COLO829 (cell line): ENCODE data around the gene PLD4.

Source experiments
- DNase-seq: peaks from one replicate; pipeline ENCODE4 v3.0.0; 2012; ENCODE audit warnings: low spot score

PLD4 gene

DNA sequence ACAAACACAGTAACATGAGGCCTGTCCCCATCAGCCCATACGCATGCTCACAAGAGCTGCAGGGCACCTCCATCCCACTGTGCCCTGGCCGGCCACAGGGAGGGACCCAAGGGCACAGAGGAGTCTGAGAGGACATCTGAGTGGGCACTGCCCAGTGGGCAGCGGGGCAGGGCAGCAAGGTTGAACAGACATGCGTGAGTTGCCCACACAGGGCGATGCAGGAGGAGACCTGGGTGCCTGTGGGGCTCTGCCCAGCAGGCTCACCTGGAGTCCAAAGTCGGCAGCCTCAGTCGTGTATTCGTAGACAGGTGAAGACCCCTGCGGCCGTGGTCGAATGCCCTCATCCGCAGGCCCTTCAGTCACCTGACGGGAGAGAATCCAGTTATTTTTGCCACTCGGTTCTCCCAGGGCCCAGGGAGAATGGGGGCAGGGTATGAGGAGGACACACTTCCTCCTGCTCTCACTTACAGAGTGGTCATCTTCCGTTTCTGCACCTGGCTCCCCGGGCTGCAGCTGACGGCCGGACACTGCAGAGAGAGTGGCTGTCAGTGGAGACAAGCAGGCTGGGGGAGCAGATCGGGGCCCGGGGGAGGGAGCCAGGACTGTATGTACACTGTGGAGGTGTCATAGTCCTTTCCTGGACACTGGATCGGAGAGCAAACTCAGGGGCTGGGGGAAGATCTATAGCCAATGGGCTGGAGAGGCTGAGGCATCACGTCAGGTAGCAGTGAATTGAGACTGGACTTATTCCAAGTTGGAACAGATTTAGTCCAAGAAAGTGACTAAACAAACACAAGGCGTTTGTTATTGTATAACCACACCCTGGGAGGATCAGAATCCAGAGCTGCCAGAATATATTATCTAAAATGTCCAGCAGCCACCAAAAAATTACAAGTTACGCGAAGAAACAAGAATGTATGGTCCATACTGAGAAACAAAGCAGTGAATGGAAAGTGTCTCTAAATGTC lies 32.8 kb downstream of the PLD4 start:
- DNase-seq: no peak

DNA sequence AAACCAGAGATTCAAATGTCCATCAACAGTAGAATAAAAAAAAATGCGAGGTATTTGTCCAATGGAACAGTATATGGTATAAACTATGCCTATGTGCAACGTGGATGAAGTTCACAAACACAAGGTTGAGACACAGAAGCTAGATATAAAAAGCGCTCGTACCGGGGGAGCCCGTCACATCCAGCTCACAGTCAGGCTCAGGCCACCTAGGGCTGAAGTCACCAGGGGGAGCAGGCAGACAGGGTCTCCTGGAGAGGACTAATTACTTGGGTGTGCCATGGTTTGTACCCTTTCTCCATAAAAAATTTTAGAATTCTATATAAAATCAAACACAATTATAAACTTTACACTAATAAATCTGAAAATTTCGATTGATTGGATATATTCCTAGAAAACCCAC lies 39.9 kb downstream of the PLD4 start:
- no peak for DNase-seq

DNA sequence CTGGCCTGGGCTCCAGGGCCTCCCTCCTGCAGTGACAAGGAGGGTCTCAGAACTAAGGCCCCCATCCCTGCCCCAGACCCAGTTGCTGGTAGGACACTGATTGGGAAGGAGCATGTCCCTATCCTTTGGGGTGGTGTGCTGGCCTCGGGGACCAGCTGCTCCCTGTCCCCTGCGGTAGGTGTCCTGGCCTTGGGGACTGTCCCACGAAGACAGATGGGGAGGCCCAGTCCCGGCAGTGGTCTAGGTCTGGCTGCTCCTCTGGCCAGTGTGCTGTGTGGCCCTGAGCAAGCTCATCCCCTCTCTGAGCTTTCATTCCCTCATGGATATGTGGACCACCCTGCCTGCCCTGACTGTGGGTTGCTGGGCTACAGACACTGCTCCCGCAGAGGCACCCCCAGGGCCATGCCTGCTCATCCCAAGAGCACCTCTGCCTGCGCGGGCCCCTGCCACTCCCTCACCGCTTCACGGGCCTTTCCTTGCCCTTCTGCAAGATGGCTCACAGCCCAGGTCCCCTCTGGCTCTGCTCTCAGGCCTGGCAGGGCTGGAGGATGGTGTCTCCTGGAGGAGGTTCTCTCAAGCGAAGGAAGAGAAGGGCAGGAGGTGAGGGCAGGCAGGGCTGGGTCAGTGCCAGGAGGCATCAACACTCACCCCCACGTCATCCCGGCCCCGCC lies 41.0 kb downstream of the PLD4 start:
- no peak for DNase-seq

DNA sequence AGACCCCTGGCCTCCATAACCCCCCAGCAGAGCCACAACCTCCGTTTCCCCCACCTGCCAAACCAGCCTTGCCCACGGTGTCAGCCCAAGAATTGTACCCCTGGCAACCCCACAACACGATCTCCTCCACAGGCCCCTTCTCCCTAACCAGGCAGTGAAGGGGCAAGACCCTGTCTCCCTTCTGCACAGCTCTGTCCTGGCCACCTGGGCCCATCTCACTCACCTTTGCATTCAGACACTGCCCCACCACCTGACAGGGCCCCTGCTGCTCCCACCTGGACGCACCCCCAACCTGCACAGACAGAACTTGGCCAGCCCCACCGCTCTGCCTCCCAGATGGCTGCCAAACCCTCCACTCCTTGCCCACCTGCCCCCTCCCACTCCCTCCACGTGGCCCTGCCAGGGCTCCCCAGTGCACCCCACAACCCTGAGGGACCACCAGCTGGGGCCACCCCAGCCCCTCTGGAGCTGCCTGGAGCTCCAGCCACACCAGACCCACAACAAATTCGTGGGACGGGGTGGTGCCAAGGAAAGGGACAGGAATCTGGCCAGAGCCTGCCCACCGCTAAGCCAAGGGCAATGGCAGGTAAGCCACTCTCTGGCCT lies 41.7 kb downstream of the PLD4 start:
- DNase-seq: no peak

DNA sequence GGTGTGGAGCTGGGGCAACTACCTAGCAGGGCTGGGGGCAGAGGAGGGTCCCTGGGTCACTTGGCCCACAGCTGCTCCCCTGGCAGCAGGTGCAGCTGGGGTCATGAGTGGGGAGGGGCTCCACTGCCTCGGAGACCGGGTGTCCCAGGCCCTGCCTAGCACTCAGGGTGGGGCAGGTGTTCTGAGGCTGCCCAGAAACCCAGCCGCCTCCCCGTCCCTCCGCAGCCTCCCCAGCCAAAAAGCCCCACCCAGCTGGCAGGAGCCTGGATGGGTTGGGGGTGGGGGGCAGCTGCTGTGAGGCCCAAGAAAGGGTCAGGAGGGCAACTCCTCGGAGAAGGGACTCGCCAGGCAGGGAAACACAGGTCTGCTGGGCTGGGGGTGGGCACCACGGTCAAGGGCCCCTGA lies 42.3 kb downstream of the PLD4 start:
- DNase-seq: no peak

DNA sequence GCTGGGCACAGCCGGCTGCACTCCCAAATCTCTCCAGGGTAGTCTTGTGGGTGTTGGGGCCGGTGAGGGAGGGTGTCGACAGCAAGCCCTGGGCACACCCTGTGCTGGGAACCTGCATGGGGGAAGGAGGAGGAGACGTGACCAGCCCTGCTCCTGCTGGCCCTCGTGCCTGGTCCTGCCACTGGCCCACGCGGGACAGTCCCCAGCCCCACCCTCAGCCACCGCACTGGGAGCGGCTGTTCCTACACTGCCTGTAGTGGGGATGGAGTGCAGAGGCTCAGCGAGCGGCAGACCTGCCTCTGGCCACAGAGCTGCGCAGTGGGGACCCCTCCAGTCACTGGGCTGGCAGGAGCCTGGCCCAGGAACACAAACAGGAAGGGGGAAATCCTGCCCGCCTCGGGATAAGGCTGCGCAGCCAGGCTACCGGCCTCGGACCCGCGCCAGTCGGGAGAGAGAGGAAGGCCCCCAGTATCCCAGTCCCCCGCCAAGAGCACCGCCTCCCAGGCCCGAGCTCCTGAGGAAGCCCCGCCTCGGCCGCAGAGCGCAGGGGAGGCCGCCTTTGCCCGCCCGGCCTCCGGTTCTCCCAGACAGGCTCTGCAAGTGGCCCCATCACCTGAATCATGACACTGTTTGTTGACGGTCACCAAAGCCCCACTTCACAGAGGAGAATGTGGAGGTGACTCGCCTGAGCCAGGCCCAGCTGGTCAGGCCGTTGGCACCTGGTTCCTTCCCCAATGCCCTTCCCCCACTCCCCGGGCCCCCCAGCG lies 42.9 kb downstream of the PLD4 start:
- DNase-seq: no peak

DNA sequence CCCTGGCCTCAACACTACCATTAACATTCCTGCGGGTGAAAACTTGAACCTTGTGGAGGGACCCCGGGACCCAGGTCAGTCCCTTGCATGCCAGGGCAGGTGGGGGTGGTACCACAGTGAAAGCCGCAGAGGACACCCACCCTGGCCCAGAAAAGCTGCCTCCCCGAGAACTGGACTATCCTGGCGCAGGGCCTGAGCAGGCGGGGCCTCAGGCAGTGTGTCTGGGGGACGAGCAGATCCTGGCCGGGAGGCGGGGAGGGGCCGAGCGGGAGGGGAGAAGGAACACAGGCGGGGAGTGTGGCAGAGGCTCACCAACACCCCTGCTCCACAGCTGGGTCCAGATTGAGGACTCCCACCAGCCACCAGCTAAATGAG lies 43.5 kb downstream of the PLD4 start:
- no peak for DNase-seq

DNA sequence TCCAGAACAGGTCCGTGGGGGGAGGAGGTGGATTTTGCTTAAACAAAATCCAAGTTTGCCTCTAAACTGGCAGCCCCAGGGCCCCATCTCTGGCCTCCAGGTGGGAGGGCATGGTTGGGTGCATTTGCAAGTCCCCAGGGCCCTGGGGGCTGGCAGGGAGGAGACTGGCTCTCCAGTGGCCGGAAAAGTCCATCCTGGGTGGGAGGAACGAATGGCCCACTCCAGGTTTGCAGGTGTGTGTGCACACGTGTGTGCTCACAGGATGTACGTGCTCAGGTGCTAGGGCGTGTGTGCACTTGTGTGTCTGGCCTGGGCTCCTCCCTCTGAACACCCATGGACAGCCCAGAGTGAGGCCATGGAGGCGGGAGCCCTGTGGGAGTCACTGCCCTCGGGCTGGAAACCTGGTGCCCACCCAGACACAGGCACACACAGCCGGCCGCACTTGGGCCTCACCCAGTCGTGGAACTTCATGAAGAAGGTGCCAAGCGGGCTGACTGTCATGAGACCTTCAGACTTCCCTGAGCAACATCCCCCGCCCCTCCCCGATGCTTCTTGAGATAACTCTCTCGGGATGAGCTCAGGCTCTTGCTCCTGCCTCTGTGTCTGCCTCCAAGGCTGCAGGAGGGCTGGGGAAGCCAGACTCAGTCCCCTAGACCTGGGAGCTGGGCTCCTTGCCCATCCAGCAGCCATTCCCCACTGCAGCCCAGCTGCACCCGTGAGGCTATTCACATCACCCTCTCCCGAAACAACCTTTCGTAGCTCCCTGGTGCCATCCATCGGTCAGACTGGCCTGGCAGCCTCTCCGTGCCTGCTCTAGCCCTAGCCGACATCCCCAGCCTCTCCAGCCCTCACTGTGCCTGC lies 44.1 kb downstream of the PLD4 start:
- no peak for DNase-seq

DNA sequence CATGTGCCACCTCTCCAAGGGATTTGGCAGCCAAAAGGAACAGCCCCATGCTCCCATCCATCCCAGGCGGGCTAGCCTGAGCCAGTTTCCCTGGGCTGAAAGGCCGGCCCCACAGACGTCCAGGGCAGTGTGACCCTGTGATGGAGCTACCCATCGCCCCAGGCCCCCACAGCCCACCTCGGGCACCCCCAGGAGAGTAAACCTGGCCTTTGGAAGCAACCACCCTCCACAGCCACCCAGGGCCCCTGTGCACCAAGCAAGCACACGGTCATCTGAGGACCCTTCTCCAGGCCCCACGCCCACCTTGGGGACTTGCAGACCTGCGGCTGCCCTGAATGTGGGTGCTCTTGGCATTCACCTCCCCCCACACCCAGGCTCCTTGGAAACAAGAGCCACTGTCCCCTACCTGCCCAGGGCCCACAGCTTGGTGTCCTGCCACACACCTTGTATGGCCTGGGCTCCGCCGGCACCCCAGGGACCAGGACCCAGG lies 45.1 kb downstream of the PLD4 start:
- DNase-seq: no peak

DNA sequence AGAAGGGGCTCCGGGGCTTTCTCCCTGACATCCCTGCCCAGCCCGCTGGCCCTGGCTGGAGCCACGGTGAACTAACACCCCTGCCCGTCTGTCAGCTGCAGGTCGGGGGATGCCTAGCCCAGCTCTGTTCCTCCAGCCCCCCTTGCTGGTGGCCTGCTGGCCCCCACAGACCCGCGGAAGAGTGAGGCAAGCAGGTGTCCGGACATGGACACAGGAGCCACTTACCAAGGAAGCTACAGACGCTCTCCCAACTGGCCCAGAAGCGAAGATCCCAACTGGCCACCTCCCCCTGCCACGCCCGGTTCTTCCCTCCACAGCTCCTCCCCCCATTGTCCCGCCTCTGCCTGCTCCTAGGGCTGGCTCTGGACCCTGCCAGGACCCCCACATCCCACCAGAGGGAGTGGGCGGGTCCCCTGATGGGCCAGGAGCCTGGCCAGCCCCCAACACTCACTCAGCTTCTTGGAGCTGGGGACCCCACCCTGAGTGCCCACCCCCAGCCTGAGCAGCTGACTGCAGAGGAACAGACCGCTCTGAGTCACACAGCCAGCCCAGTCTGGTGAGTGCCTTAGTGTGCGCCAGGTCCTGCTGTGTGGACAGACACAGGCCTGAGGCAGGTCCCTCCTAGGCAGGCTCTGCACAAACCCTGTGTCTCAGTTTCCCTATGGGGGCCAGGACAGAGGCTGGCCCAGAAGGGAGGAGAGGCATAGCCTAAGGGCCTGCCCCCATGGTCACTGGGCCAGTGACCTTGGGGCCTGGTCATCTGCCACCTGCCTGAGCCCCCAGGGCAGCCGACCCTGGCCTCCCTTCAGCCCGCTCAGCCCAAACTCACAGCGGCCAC lies 45.8 kb downstream of the PLD4 start:
- peak; percentile 36 for DNase-seq

DNA sequence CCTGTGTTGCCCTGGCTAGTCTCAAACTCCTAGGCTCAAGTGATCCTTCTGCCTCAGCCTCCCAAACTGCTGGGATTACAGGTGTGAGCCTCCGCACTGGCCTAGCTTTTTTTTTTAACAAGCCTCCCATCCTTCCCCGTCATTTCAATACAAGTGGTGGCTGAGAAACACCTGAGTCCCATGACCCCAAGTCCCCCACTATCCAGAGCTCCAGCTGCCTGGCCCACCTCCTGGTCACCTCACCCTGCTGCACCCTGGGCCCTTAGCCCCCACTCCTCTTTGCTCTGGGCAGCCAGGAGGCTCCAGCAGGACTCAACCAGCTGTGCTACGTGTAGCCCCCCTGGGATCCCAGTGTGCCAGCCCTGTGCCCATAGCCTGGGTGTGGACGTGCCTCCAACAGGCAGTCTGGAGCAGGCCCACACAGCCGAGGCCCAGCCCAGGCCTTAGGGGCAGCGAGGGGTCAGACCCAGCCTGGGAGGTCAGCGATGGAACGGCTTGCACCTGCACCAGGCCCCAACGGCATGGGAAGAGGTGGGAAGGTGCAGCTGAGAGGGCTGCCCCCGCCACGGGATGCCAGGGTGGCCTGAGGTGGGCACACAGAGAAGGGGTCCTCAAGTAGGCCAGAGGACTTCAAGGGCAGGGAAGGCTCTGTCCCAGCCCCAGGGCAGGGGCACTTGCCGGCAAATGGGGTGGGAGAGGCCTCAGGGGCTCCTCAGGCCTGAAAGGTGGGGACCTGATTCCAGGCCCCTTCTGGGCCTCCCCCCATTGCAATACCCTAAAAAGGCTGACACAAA lies 47.0 kb downstream of the PLD4 start:
- DNase-seq: no peak

DNA sequence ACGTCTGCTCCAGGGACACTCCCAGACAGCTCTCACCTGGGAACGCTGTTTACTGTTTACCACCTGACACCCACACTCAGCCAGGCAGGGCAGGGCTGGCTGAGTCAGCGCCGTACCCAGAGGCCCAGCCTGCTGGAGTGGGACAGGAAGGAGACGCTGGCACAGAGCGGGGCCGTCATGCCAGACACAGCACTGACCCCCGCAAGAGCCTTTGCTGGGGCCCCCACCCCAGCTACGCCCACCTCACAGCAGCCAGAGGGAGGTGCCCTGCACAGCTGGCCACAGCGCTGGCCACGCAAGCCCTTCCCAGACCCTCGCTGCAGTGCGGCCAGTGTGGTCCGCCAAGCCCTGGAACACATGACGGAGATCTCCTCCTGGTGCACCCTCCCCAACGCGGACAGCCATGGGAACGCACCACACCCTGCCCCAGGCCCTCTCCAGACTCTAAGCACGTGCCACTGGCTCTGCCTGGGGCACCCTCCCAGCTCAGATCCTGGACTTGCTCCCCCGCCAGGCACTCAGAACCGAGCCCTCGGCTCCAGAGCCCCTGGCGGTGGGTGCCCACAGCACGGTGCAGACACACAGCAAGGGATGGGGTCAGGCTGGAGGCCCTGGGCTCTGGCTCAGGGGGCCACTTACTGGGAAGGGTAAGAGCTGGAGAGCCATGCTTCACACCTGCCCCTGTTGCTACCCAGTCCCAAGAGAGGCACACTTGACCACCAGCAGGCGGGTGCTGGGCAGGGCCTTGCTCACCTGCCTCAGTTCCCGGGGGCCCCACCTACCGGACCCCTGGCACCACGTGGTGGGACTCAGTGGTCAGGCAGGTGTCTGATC lies 47.8 kb downstream of the PLD4 start:
- no peak for DNase-seq

DNA sequence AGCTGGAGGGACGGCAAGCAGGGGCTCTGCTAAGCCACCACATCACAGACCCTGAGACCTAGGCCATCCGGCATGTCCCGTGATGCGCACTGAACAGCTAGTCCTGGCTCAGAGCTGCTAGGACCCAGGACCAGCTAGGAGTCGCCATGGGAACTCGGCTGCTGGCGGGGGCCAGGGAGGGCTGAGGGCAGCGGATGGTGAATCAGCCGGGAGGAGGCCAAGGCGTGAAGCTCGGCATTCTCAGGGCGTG lies 48.4 kb downstream of the PLD4 start:
- DNase-seq: peak; percentile 73

DNA sequence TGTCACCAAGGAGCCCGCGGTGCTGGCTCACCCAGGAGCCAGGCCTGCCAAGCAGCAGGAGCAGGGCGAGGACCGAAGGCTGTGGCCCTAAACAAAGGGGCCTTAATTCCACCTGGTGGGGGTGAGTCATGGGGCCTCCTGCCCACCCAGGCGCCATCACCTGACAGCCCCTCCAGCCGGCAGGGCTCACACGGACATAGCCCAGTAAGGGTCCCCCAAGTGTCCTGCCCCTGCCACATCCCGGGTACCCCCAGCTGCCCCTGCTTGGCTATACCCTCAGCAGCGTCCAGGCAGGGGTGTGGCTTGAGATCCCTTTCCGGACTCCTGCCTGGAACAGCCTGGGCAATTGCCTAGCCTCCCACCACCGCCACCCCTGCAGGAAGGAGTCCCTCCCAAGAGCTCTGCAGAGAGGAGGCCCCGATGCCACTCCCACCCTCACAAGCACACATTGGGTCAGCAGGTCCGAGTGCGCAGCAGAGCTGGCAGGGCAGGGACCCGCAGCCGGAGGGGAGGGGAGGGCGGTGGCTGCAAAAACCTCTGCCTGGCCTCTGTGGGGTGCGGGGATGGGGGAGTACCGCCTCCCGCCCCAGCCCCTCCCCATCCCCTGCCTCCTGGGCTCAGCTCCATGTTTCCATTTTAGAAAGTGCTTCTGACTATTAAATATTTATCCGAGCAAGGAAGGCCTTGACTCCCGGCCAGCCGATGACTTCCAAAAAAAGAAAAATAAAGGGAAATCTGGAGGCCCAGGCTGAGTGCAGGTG lies 48.9 kb downstream of the PLD4 start:
- DNase-seq: no peak

DNA sequence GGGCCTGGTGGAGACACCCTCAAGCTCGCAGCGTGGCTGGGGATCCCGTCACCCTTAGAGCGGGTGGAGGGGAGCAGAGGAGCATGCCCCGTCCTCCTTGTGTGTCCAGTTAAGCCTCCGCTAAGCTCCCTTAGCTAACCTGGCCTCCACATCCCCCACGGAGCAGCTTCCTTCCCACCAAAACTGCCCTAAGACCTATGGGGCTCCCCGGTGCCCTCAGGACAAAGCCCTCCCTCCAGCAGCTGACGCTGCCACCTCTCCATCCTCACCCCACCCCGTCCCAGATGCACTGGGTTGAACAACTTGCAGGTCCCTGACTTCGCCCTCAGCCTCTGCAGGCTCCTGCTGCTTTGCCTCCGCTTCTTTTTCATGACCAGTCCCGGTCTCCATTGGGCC lies 49.5 kb downstream of the PLD4 start:
- no peak for DNase-seq

DNA sequence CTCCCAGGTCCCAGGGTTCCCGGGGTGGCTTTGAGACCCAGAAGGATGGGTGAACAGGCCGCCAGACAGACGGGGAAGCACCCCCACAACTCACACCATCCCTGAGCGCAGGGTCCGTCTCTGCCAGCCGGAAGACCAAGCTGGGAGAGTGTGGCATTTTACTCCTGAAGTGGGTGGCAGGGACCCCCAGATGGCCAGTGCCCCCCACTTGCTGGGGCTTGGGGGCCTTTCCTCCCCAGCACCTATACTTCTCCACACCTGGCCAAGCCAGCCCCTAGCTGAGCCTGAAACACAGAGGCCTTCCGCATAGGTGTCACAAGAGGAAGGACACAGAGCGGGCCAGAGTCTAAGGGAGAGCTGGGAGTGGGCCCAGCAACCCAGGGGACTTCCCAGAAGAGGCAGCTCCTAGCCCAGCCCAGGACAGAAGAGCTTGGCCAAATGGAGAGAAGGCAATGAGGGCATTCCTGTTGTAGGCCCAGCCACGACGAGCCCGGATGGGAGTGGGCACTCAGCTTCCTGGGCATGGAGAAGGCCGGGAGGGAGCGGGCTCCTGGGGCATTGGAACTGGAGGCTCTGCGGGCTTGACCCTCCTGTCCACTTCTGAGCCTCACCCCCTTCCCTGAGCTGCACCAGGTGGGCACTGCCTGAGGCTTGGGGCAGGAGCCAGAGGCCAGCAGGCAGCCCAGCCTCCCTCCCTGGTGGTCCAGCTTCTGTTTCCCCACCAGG lies 50.1 kb downstream of the PLD4 start:
- no peak for DNase-seq

DNA sequence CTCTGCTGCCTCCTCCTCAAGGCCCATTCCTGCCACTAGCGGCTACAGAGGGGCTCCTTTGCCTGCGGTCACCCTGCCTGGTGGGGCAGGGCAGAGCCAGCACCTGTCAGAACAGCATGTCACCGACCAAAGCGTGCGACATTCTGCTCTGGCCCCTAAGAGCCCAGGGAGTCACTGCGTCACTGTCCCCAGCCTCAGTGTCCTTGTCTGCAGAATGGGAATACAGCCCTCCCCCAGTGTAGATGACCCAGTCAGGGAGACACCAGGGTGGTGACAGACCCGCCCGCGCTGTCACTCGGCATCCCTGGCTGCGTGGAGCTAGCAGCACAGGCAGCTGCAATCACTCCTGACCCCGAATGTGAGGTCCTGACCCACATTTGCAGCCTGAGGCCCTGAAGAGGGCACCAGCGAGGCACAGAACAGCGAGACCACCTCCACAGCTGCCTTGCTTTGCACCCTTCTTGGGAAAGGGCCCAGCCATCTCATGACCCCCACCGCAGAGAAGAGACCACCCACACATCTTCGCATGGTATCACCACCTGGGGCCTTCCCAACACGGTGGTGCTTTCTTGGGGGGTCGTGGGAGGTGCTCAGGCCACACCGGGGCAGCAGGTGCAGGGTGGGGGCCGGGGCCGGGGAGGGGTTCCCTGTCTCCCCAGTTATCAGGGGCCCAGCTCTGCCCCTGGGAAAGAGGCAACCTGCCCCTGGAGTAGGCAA lies 51.0 kb downstream of the PLD4 start:
- no peak for DNase-seq
